ENCODE data around the gene ABLIM1. TPM values are rescaled to one million over a fixed set of nuclear protein-coding genes. Genes with fewer than 3 reads are reported as not detected.

ABLIM1 gene
- total and polyA plus RNA-seq, 2 of the 4 experiments (the other 2 are of a cell fraction), result 7.7 to 9.9 TPM

GRCh38 chr10:114683593-114683992 lies 25.5 kb upstream of the ABLIM1 start:
- WGBS, 2 experiments (ENCODE audit: extremely low coverage in 2 of 2, insufficient read length in 1 of 2), result no CpG with 5 or more reads among the region's 9 CpGs
- CTCF ChIA-PET, result no interaction called here
- H2AK9ac ChIP-seq (replicated peaks; ENCODE audit: low read depth, low read length, poor library complexity), result peak overlapping the region; percentile 34

More at GRCh38 chr10:114683593-114683992, 25.5 kb upstream of the ABLIM1 start:
- ATAC-seq (ENCODE audit: low read depth), result no peak
- Histone ChIP-seq H2BK20ac (ENCODE audit: low read depth, low read length) (no peak overlapping the region), H3K18ac (ENCODE audit: low read depth, low read length) (no peak overlapping the region), H2BK120ac (ENCODE audit: low read depth, low read length) (no peak overlapping the region), H3K4me3 (ENCODE audit: insufficient read depth, low read depth, low read length) (no peak overlapping the region), H3K36me3 (ENCODE audit: control insufficient read depth, insufficient read depth, low read length) (no peaks in the 10 kb centered on the region), H3K23ac (ENCODE audit: low read depth, low read length) (no peak overlapping the region), H3K56ac (ENCODE audit: extremely low read depth, insufficient read depth, low read length) (no peak overlapping the region), H3K9me1 (ENCODE audit: insufficient read depth, low read length) (peaks cover 18% of the 10 kb centered on the region), H2AK5ac (ENCODE audit: low read depth, low read length) (peak overlapping the region; percentile 68), H4K91ac (ENCODE audit: insufficient read depth, low read depth, low read length) (no peak overlapping the region), H3K4ac (ENCODE audit: low read depth, low read length) (0 out of 2 replicates have a peak overlapping the region, but pooled peaks have one; percentile 1), H3K9ac (ENCODE audit: low read depth, low read length) (no peak overlapping the region), H2BK5ac (ENCODE audit: low read depth, low read length, poor library complexity, severe bottlenecking) (no peak overlapping the region), H3K79me1 (ENCODE audit: low read depth in 1 of 2, low read length in 2 of 2) (peaks cover 0 to 3% of the 10 kb centered on the region in 2 experiments; a peak in 1 of 4 replicates), H3K9me3 (ENCODE audit: control insufficient read depth, insufficient read depth, low read length) (no peaks in the 10 kb centered on the region), H3K27ac (ENCODE audit: insufficient read depth, low read length) (no peak overlapping the region), H3K4me2 (ENCODE audit: low read depth, low read length) (no peak overlapping the region), H3K27me3 (ENCODE audit: control insufficient read depth, insufficient read depth, low read length) (no peaks in the 10 kb centered on the region), H2AFZ (replicated peaks; ENCODE audit: low read length, poor library complexity) (no peak overlapping the region), H3K4me1 (ENCODE audit: control insufficient read depth, insufficient read depth, low read length) (peaks cover 10% of the 10 kb centered on the region), H3K14ac (replicated peaks; ENCODE audit: low read depth, low read length) (no peak overlapping the region), H4K20me1 (ENCODE audit: insufficient read depth, low read length) (no peaks in the 10 kb centered on the region), H4K8ac (ENCODE audit: low read depth in 2 of 2, low read length in 2 of 2) (no peak overlapping the region), H4K5ac (ENCODE audit: low read depth, low read length) (no peak overlapping the region), H2BK15ac (ENCODE audit: low read depth, low read length) (0 out of 3 replicates have a peak overlapping the region, but pooled peaks have one; percentile 46)
- TF ChIP-seq CTCF (conservative IDR thresholded peaks at IDR 0.05; ENCODE audit: low read depth, low read length) (no peak), CEBPB (IDR thresholded peaks at IDR 0.05; ENCODE audit: low read depth, low read length) (no peak), BHLHE40 (IDR thresholded peaks at IDR 0.05; ENCODE audit: low read depth, low read length) (no peak), NFE2L2 (IDR thresholded peaks at IDR 0.05; ENCODE audit: low read depth, low read length) (no peak), RAD21 (IDR thresholded peaks at IDR 0.05; ENCODE audit: low read length) (no peak), SMC3 (IDR thresholded peaks at IDR 0.05; ENCODE audit: low read depth, low read length) (no peak), RCOR1 (IDR thresholded peaks at IDR 0.05; ENCODE audit: insufficient replicate concordance, low read length) (no peak), MAFK (IDR thresholded peaks at IDR 0.05; ENCODE audit: low read depth, low read length) (no peak), ELK1 (IDR thresholded peaks at IDR 0.05; ENCODE audit: borderline replicate concordance, low read depth, low read length) (no peak), FOS (IDR thresholded peaks at IDR 0.05; ENCODE audit: low read depth, low read length) (no peak), CHD1 (IDR thresholded peaks at IDR 0.05; ENCODE audit: low read depth, low read length) (no peak), RFX5 (IDR thresholded peaks at IDR 0.05; ENCODE audit: low read depth, low read length) (no peak), MAZ (IDR thresholded peaks at IDR 0.05; ENCODE audit: borderline replicate concordance, low read depth, low read length) (no peak), USF2 (IDR thresholded peaks at IDR 0.05; ENCODE audit: low read depth, low read length) (no peak), POLR2A (IDR thresholded peaks at IDR 0.05; ENCODE audit: low read depth, low read length) (no peak), MXI1 (IDR thresholded peaks at IDR 0.05; ENCODE audit: borderline replicate concordance, low read depth, low read length) (no peak)
- intact Hi-C loops (cut with micrococcal nuclease) (loop anchor here (5.0 kb wide), 1 partner anchor 51 kb away; no protein-coding TSS in a partner anchor), in situ Hi-C loops (cut with MboI; ENCODE audit: low sequenced_read_pairs) (no loop called here), dilution Hi-C loops (cut with HindIII; ENCODE audit: low sequenced_read_pairs, unreplicated experiment) (no loop called here)
- no peak for DNase-seq
- BruUV-seq (replicated peaks), result no TSS peak
- POLR2A ChIA-PET (ENCODE audit: unreplicated experiment), result no interaction called here

All from IMR-90 (cell line).